DMS79 (cell line): ENCODE results near the gene NKD2.
"Not testable (repeated sequence)": the region's sequence is repeated elsewhere in the genome, so short reads cannot be mapped to it uniquely, and the experiment has no call there.

Experiments used
- DNase-seq: peaks from one replicate; lab custom pipeline; 2025; lab: John Stamatoyannopoulos, UW

Gene NKD2

DNA sequence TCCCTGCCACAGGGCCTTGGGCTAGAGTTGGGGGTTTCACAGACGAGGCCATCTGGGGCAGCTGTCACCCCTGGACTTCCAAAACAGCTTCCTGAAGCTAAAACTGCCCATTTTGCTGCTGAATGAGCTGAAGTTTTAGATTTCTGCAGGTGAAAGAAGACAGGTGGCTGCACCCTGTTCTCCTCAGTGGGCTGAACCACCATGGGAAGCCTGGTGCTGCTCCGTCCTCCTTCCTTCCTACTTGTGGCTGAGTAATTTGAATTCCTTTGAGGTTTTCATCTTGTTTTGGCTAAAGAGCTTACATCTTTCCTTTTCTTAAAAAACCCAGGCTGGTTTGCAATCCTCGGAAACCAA lies 5.3 kb downstream of the NKD2 start:
- no peak for DNase-seq

DNA sequence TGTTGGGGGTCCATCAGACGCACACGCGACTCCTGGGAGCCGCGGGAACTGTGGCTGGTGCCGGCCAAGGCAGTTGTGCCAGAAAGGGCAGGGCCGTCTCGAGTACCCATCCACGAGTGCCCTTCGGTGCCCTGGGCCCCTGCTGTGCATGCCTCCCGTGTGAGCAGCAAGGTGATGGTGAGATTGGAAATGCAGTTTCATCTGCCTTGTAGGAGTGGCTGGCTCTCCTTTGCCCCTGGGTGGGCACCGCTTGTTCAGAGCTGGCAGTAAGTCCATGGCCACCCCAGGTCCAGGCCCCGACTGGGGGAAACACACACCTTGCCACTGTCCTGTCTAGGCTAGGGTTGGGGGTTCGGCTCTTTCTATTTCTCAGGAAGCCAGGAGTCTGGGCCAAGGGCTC lies 5.7 kb downstream of the NKD2 start:
- DNase-seq: no peak

DNA sequence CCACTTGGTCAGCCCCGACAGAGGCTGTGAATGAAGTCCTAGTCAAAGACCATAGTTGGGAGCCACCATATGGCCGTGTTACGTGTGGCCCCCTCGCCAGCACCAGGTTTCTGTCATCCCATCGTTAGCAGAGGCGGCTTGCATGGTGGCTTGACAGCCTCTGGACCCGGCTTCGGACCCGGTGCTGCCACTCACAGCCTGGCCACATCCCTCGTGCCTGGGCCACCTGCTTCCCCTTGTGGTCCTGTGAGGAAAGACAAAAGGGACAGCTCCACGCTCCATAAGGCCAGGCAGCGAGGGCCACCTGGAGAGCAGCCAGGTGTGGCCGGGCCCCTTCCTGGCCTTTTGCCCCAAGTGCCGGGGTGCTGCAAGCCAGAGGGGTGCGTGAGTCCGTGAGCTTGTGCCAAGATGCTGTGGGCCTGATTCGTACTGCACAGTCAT lies 6.2 kb downstream of the NKD2 start:
- no peak for DNase-seq

DNA sequence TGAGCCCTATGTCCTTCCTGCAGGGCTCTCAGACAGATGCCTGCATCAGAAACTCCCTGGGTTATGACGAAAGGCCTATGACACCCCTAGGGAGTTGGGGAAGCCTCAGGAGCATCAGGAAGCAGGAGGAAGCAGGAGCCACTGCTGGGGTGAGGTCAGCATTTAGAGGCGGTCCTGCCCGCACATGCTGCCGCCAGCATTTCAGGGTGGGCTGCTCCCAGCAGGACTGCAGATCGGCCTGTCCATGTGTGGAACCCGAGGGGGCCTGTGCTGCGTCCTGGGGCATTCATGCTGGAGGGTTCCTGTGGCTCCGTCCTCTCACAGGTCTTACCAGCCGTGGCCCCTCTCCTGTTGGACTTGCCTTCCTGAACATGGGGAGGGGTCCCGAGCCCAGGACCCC lies 6.9 kb downstream of the NKD2 start:
- DNase-seq: no peak

DNA sequence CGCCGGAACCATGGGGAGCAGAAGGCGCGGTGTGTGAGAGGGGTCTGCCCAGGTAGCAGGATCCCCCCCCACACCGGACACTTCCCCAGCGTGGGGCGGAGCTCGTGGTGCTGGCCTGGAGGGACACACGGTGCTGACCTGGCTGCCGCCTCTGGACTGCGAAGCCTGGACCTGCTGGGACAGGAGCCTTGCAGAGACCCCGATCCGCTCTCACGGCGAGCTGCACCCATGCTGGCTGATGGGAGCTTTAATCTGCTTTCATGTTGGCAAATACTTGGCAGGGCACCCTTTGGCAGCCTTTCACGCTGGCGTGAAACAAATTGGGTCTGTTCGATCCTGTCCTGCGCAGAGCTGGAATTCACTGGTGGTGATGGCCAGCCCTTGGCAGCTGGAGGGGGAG lies 7.4 kb downstream of the NKD2 start:
- DNase-seq: no peak

GRCh38 chr5:1016476-1016875 lies 7.9 kb downstream of the NKD2 start:
- DNase-seq: no peak

- no peak for DNase-seq
Observed at GRCh38 chr5:1017056-1017455, 8.5 kb downstream of the NKD2 start.

DNA sequence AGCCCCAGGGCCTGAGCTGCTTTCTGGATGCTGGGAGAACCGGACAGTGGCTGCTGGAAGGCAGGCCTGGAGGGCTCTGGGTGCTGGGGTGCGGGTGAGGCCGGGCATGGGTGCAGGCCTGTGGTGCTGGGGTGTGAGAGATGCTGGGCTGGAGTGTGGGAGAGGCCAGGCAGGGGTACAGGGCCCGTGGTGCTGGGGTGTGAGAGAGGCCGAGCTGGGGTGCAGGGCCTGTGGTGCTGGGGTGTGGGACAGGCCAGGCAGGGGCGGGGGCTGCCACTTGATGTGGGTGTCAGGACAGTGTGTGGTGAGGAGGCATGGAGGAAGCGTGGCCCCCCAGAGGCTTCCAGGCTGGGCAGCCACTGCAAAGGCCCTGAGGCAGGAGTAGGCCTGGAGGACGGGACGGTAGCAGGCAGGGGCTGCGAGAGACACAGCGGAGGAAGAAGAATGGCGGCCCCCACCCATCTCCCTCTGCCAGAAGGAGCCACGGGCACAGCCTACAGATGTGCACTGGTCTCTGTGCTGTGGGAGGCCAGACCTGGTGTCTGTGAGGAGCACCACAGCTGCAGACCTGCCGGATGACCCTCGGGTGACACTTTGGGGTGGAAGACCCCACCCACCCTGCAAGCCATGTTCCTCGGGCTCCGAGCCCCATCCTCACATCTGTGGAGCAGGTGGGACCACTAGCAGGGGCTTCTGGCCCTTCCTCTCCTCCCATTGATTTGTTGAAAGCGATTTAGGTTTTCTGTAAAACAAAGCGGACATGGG lies 9.3 kb downstream of the NKD2 start:
- no peak for DNase-seq

GRCh38 chr5:1018596-1018995 lies 10.0 kb downstream of the NKD2 start:
- DNase-seq: no peak

DNA sequence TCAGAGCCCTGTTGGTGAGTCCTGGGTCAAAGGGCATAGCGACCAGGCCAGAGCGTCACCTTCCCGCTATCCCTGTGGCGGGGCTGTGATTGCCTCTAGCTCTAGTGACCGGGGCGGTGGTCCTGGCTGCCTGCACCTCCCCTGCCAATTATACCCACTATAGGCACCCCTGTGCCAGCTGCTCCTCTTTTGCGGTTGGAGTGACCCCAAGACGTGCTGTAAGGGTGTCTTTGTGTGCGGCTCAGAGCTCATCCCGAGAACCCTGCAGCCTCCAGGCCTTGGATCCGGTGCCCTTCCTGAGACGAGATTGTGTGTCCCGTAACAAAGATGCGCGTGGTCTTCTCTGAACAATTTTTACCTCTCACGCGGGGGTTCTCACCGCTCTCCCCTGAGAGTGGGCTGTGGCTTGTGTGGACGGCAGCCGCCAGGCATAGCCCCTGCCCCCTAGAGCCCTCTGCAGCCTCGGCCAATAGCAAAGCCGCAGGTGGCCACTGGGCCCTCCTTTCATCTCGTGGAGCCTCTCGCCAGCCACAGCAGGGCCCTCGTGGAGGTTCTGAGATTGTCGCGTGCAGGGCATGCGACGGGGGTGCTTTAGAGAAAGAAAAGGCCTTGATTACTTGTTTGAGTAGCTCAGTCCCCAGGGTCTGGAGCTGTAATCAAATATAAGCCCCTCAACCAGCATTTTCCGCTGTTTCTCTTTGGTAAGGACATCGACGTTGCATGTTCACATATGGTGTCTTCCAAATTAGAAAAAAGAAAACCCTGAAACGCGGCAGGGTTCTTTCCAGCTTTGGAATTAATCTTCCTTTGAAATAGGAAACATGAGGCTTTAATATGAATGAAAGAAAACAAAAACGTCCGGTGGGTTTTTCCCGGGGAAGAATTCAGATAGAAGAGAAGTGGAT lies 10.7 kb downstream of the NKD2 start:
- DNase-seq: no peak

DNA sequence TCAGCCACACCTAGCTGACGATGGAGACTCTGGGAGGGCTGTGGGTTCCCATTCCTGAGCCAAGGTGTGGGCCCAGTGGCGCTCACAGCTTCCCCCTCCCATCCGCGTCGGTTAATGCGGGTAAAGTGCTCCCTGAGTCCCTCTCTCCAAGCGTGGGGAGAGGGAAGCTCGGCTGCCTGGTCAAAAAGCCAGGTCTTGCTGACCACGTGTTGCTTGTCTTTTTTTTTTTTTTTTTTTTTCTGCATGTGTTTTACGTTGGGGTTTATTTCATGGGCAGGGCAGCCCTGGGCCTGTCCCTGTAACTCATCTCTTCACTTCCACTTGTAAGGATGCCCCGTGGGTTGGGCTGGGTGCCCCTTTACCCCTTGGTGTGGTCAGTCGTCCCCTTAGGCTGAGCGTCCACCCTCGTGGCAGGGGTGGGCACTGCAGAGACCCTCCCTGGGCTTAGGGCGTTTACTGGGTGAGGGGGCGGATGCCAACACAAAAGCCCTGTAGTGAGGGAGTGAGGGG lies 11.9 kb downstream of the NKD2 start:
- no peak for DNase-seq

DNA sequence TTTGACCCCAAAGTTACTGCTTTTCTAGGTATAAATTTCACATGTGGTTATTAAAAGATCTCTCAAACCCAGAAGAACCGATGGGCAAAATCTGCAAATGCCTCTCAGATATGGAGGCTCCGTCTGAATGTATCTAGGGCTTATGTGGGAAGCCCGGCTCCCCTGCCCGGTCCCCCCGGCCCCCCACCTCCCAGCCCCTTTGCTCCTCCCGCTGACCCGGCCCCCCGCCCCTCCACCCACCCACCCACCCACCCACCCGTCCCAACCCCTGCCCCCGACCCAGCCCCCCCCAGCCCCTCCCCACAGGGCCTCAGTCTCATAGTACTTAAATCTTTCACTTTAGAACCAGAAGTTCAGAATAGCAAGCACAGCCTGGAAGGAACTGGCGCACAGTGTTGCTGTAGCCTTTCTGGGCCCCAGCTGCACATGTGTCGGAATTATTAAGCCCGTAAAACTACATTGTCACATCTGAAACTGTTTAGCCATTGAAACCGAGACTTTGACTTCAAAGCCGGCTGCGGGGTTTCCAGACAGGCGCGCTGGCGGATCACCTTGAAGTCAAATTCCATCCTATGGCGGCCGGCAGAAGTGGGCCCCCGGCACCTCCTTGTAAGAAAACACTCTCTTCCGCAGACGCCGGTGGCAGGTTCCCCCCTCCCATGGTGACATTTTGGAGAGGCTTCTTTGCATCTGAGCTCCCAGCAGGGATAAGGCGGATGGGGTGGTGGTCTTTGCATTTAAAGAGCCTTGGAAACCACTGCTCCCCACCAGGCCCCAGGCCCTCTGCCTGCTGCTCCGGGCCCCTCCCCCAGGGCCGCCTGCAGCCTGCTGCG lies 12.8 kb downstream of the NKD2 start:
- no peak for DNase-seq

DNA sequence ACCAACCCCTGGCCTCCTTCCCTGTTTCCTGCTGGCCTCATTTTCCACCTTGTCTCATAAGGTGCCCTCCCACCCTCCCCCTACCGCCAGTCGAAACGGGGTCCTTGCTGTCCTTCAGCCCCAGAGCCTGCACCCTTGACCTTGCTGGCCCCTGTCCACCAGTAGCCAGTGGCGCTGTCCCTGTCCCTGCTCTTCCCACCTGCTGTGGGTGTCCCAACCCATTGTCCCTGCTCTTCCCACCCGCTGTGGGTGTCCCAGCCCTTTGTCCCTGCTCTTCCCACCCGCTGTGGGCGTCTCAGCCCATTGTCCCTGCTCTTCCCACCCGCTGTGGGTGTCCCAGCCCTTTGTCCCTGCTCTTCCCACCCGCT lies 13.4 kb downstream of the NKD2 start:
- not testable (repeated sequence) for DNase-seq

DNA sequence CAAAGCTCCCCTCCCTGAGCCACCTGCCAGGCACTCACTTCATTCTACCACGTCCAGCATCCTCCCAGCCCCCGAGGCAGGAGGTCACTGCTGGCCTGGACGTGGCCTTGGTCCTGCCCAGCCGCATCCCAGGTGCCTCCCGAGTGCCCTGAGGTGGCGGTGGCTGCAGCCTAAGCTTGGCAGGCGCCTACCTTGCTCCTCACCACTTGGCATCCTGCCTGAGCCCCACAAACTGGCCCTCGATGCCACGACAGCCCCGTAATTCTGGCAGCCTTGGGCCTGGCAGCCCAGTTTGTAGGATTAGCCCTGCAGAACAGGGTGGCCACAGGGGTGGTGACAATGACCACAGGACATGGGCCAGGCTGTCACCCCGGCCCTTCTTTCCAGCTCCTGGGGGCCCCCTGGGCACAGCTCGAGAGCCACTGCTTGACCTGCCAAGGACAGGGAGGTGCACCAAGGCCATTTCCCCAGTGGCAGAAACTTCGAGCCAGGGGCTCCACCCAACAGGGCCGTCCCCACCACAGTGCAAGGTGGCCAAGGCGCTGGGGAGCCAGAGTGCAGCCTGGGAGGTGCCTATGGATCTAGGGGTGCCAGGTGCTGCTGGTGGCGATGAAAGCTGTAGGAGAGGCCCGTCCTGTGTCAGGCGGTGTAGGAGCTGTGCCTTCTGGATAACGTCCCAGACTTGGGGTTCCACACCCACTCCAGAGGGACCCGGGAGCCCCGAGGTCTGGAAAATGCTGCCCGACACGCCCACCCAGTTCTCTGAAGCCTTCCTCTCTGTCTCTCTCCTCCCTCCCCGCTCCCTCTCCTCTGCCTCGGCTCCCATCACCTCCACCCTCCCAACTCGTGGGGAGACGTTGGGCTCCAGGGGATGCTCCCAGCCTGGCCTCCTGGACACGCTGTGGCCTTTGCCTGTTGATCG lies 18.4 kb downstream of the NKD2 start:
- no peak for DNase-seq

- no peak for DNase-seq
Observed at GRCh38 chr5:1027631-1028441, 19.2 kb downstream of the NKD2 start.

DNA sequence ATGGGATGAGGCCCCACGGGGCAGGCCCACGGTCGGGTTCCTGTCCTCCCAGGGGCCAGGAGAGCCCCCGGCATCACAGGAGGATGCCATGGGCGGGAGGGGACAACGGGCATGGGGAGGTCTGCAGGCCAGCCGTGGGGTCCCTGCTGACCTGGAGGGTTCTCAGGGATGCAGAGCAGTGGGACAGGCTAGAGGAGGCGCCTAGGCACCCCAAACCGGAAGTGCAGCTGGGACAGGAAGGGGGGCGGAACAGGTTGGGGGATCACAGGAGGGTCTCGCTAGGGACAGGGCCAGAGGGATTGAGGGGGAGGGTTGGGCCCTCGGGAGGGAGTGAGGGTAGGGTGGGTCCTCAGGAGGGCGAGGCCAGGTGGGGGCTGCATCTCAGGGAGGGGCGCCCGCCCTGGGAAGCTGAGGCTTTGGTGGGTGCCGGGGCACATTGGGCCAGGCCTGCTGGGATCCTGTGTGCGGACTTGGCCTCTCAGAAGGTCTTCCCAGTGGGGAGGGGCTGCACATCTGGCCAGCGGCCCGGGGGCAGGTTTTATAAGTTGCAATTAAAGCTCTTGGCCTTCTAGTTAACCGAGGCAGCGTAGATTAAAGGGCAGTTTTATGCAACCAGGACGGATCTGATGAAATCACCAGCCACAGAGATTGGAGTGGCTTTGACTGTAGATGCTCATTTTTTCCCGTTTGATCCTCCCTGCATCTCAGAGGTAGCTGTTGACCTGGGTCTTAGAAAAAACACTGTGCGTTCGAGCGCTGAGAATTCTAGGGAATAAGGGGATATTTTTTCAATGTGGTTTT lies 20.1 kb downstream of the NKD2 start:
- no peak for DNase-seq

DNA sequence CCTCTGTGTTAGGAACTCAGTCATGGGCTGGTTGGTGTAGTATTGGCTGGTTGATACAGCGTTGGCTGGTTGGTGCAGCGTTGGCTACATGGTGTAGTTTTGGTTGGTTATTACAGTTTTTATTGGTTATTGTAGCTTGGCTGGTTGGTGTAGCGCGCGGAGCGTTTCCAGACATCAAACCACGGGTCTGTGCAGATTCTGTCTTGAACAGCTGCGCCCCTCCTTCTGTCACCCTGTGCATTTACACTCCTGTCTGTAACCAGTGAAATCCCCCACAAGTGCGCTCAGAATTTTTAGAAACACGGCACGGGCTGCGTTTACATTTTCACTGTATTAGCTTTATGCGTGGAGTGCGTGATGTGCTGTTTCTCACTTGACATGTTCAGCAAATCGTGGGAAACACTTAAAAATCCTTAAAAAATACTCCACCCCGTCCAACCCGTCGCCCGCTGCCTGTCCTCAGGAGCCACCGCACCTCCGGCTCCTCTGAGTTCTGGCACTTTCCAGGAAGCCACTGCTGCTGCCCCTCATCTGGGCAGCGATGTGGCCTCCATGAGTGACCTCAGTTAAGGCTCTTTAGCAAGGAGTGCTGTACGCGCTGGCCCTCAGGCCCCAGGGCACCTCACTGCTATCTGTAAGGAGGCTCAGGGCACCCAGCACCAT lies 20.8 kb downstream of the NKD2 start:
- DNase-seq: no peak

GRCh38 chr5:1029945-1030625 lies 21.5 kb downstream of the NKD2 start:
- DNase-seq: no peak
